Testis (tissue), 2 donors: Measurements from ENCODE around the gene STX1A.

Experiments
- POLR2A ChIP-seq: fragments of 450-650 bp; IDR thresholded peaks from one replicate; pipeline ENCODE4 v1.6.1; 2017; ENCODE audit warnings: antibody characterized with exemption, mild to moderate bottlenecking, moderate library complexity
- TF ChIP-seq, protein P1 (sequence below), 3 experiments: fragments of 450-650 bp in 2 of 3; fragments of 200-600 bp in 1 of 3; sonication (generic) in 1 of 3; IDR thresholded peaks; one replicate each; pipeline ENCODE4 v1.5.1; 2016 to 2019; ENCODE audit warnings: antibody characterized with exemption in 3 of 3, mild to moderate bottlenecking in 2 of 3, moderate library complexity in 1 of 3

DNA sequence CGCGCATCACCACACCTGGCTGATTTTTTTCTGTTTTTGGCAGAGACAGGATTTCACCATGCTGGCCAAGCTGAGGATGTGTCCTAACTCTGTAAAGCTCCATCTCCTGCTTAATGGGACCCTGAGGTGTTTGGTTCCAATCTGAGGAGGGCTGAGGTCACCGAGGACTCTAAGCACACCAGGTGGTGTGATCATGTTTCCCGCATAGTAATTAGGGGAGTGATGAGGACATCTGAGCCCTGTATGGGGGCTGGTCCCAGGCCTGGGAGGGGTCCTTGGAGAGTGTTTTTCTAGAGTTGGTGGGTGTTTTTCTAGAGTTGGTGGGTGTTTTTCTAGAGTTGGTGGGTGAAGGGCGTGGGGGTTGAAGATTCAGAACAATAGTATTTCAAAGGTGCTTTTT is 22.1 kb upstream of the STX1A start:
- TF ChIP-seq, protein P1, sequence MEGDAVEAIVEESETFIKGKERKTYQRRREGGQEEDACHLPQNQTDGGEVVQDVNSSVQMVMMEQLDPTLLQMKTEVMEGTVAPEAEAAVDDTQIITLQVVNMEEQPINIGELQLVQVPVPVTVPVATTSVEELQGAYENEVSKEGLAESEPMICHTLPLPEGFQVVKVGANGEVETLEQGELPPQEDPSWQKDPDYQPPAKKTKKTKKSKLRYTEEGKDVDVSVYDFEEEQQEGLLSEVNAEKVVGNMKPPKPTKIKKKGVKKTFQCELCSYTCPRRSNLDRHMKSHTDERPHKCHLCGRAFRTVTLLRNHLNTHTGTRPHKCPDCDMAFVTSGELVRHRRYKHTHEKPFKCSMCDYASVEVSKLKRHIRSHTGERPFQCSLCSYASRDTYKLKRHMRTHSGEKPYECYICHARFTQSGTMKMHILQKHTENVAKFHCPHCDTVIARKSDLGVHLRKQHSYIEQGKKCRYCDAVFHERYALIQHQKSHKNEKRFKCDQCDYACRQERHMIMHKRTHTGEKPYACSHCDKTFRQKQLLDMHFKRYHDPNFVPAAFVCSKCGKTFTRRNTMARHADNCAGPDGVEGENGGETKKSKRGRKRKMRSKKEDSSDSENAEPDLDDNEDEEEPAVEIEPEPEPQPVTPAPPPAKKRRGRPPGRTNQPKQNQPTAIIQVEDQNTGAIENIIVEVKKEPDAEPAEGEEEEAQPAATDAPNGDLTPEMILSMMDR (IDR thresholded peaks at IDR 0.05): no peak
- TF ChIP-seq POLR2A: no peak
